ENCODE measurements around the gene OGG1.

Gene OGG1

DNA sequence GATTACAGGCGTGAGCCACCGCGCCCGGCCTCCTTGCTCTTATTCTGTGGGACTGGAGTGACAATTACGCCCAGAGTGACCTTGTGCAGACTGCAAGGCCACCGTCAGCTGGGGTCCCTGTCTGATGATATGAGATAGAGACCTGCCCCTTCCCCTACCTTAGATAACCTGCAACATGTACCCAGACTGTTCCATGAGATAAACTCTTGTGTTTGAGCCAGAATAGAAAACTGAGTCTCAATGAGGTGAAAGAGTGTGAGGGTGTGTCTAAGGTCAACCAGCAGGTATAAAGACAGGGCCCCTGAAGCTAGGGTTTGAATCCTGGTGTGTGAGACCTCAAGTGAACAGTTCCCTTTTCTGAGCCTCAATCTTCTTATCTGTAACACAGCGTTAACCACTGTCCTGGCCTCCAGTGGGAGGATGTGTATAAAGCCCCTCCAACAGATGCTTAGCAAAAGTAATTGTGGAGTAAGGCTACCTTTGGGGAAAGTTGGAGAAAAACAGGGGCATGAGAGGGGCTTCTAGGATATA lies 36.5 kb downstream of the OGG1 start:
- no peak for DNase-seq (ENCODE audit: low read depth)

- no peak for DNase-seq (ENCODE audit: low read depth)
Measured at GRCh38 chr3:9786825-9787669, 37.3 kb downstream of the OGG1 start.

DNA sequence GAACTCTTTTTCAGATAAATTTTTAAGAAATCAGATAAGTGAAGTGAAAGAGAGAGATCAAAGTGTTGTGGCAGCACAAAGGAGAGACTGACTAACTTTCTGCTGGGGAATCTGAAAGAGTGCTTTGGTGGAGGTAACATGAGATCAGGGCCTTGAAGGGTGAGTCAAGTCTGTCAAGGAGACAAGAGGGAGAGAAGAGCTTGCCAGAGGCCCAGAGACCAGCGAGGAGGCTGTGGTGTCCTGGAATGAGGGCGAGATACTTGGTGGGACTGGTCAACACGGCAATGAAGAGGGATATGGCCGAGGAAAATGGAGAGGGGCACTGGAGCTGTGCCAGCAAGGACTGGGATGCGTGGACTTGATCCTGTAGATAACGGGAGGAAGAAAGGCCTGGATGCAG lies 38.0 kb downstream of the OGG1 start:
- no peak for DNase-seq (ENCODE audit: low read depth)

DNA sequence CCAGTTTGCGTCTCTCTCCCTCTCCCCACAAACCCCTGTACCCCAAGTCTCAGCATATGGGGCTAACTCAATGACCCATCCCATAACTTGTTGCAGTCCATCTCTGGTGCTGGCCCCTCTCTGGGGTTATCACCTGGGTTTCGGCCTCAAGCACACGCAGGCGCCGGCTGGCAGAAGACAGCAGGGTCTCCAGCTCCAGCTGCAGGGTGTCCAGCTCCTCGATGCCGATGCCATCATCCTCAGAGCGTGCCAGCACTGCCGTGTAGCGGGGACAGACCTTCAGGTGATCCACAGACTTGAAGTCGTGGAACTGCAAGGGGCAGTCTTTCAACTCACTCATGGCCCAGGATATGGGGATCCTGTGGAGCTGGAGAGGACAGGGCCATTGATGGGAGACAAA lies 41.4 kb downstream of the OGG1 start:
- no peak for DNase-seq (ENCODE audit: low read depth)

- no peak for DNase-seq (ENCODE audit: low read depth)
Measured at GRCh38 chr3:9791790-9792404, 42.1 kb downstream of the OGG1 start.

- DNase-seq (ENCODE audit: low read depth), result peak; percentile 98
Measured at GRCh38 chr3:9792405-9793160, 42.8 kb downstream of the OGG1 start, which contains the start of the genes ARPC4 and TADA3. ARPC4 (plus strand) TSS chr3:9793082; CDS start chr3:9793122, 40 bp downstream. TADA3 (minus strand) TSS chr3:9792473; CDS start chr3:9791466, 1,007 bp downstream.

- DNase-seq (ENCODE audit: low read depth), result no peak
Measured at GRCh38 chr3:9793161-9793781, 43.5 kb downstream of the OGG1 start.

DNA sequence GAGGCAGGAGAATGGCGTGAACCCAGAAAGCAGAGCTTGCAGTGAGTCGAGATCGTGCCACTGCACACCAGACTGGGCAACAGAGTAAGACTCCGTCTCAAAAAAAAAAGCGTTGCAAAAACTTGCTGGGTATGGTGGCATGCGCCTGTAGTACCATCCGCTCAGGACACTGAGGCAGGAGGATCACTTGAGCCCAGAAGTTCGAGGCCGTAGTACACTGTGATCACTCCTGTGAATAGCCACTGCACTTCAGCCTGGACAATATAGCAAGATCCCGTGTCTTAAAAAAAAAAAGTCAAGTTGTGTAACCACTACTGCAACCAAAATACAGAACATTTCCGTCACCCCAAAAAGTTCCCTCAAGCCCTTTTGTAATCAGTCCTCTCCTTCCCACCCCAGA lies 44.6 kb downstream of the OGG1 start:
- DNase-seq (ENCODE audit: low read depth), result no peak

DNA sequence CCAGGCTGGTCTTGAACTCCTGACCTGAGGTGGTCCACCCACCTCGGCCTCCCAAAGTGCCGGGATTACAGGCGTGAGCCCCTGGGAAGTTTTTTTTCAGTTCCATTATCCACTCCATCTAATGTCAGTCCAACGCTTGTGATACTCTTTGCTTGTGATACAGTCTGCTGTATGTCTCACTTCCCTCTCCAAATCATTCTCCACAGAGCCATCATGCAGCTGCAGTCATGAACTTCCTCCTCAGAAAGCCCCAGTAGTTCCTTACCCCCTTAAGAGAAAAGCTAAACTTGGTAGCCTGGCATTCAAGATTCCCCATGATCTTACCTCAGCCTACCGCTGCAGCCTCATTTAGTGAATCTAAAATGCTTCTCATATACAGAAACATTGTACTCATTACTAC lies 45.5 kb downstream of the OGG1 start:
- no peak for DNase-seq (ENCODE audit: low read depth)

- no peak for DNase-seq (ENCODE audit: low read depth)
Measured at GRCh38 chr3:9797196-9797945, 47.6 kb downstream of the OGG1 start.

DNA sequence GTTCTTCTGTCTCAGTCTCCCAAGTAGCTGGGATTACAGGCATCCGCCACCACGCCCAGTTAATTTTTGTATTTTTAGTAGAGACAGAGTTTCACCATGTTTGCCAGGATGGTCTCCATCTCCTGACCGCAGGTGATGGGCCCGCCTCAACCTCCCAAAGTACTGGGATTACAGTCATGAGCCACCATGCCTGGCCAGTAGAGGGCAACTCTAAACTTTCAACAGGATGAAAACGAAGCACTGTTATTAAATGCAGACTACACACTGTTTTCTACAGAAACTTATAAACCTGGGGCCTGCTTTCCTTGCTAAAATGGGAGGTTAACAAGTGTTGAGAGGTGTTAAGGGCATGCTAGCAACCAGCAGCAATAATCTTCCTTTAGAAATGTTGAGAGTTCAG lies 50.8 kb downstream of the OGG1 start:
- no peak for DNase-seq (ENCODE audit: low read depth)

- no peak for DNase-seq (ENCODE audit: low read depth)
Measured at GRCh38 chr3:9803494-9803893, 53.7 kb downstream of the OGG1 start.

DNA sequence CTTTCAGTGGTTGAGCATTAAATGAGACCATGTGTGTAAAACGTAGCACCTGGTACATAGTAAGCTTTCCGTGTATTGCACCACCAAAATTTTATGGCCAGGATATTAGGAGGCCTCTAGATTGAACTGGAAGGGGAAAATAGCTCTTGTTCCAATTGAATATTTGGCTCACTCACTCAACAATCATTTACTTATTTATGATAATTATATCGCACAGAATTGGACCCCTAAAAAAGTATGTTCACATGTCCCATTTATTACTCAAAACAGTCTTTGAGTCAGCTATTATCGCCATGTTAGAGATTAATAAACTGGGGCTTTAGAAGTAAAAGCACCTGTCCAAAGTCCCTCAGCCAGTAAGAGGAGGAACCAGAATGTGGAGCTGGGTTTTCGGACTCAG lies 55.2 kb downstream of the OGG1 start:
- no peak for DNase-seq (ENCODE audit: low read depth)

DNA sequence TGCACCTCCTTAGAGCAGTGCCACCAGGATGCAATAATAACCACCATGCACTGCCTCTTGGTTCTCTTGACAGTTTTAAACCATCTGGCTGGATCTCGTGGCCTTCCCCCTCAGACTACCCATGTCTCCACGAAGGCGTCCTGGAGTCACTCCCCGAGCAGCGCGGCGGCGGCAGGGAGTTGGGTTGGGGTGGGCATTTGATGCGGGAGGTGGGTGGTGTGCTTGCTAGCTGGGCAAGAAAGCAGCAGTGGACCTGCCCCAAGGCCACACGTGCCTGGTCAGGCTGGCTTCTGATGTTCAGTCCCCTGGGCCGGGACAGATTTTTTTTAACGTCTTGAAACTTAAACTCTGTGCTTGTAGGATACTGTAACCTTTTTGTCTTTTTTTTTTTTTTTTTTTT lies 56.4 kb downstream of the OGG1 start:
- no peak for DNase-seq (ENCODE audit: low read depth)

All from HS-5 (cell line).